Mesenchymal stem cell (in vitro differentiated cells and primary cell): ENCODE results near the gene ORM1.
A peak's percentile ranks its signal among the peaks of the same experiment; 100 is the strongest.

Experiments
- DNase-seq: peaks from one replicate; pipeline ENCODE4 v3.0.0-alpha.2; 2013
- H2AFZ ChIP-seq: one replicate; pipeline ENCODE4 v1.6.1; 2013; ENCODE audit warnings: low read depth, mild to moderate bottlenecking, control low read depth, inconsistent platforms, low read length, moderate library complexity
- H2AK5ac ChIP-seq: 2 replicates; pipeline ENCODE4 v1.6.1; 2013; ENCODE audit warnings: low read length, moderate library complexity, mild to moderate bottlenecking, inconsistent platforms; ENCODE audit not compliant: severe bottlenecking
- H2BK120ac ChIP-seq: one replicate; pipeline ENCODE4 v1.6.1; 2013; ENCODE audit warnings: low read depth, mild to moderate bottlenecking, inconsistent platforms, low read length, moderate library complexity
- H2BK12ac ChIP-seq, 2 experiments: one replicate each; pipeline ENCODE4 v1.6.1; 2013; ENCODE audit warnings: inconsistent platforms in 2 of 2, low read length in 2 of 2, mild to moderate bottlenecking in 2 of 2, moderate library complexity in 2 of 2, control low read depth in 1 of 2
- H2BK15ac ChIP-seq: one replicate; pipeline ENCODE4 v1.6.1; 2013; ENCODE audit warnings: mild to moderate bottlenecking, low read depth, inconsistent platforms; ENCODE audit not compliant: poor library complexity, severe bottlenecking
- H2BK5ac ChIP-seq: 2 replicates; pipeline ENCODE4 v1.6.1; 2013; ENCODE audit warnings: low read depth, mild to moderate bottlenecking, low read length, control low read depth, inconsistent platforms; ENCODE audit not compliant: poor library complexity, severe bottlenecking
- H3K14ac ChIP-seq, 2 experiments: one replicate each; pipeline ENCODE4 v1.6.1; 2013; ENCODE audit warnings: inconsistent platforms in 2 of 2, low read length in 2 of 2, control low read depth in 1 of 2, mild to moderate bottlenecking in 1 of 2, moderate library complexity in 1 of 2
- H3K18ac ChIP-seq, 2 experiments: one replicate each; pipeline ENCODE4 v1.6.1; 2013; ENCODE audit warnings: inconsistent platforms in 2 of 2, low read length in 2 of 2, control low read depth in 1 of 2, low read depth in 1 of 2, mild to moderate bottlenecking in 1 of 2
- H3K23ac ChIP-seq, 2 experiments: one replicate each; pipeline ENCODE4 v1.6.1; 2013; ENCODE audit warnings: inconsistent platforms in 2 of 2, low read length in 2 of 2, mild to moderate bottlenecking in 2 of 2, moderate library complexity in 2 of 2, control low read depth in 1 of 2
- H3K27ac ChIP-seq: 2 replicates; pipeline ENCODE4 v1.5.1; 2013; ENCODE audit warnings: mild to moderate bottlenecking, moderate library complexity, low read length, control low read depth, inconsistent platforms; ENCODE audit not compliant: poor library complexity, severe bottlenecking
- H3K27me3 ChIP-seq, 2 experiments: 2 replicates each; pipeline versions ENCODE4 v1.6.1 to v1.7.0; 2013; ENCODE audit warnings: low read length in 2 of 2, mild to moderate bottlenecking in 2 of 2, moderate library complexity in 2 of 2, control low read depth in 1 of 2, inconsistent platforms in 1 of 2; ENCODE audit not compliant: control insufficient read depth in 1 of 2, insufficient read depth in 1 of 2
- H3K36me3 ChIP-seq, 2 experiments: 2 replicates each; pipeline versions ENCODE4 v1.6.1 to v1.7.0; 2013; ENCODE audit warnings: low read length in 2 of 2, control low read depth in 1 of 2, inconsistent platforms in 1 of 2, low read depth in 1 of 2, mild to moderate bottlenecking in 1 of 2; ENCODE audit not compliant: insufficient read depth in 2 of 2, control insufficient read depth in 1 of 2
- H3K4ac ChIP-seq, 2 experiments: one replicate each; pipeline ENCODE4 v1.6.1; 2013; ENCODE audit warnings: inconsistent platforms in 2 of 2, low read length in 2 of 2, mild to moderate bottlenecking in 2 of 2, moderate library complexity in 2 of 2, control low read depth in 1 of 2, low read depth in 1 of 2
- H3K4me1 ChIP-seq: 2 replicates; pipeline ENCODE4 v1.6.1; 2013; ENCODE audit warnings: low read depth, low read length, control low read depth; ENCODE audit not compliant: control insufficient read depth, insufficient read depth
- H3K4me2 ChIP-seq: 2 replicates; pipeline ENCODE4 v1.6.1; 2013; ENCODE audit warnings: low read length, mild to moderate bottlenecking, inconsistent platforms; ENCODE audit not compliant: poor library complexity, severe bottlenecking
- H3K4me3 ChIP-seq, 2 experiments: 2 replicates each; pipeline versions ENCODE4 v1.5.1 to v1.7.0; 2013; ENCODE audit warnings: low read length in 2 of 2, mild to moderate bottlenecking in 2 of 2, control low read depth in 1 of 2, low read depth in 1 of 2; ENCODE audit not compliant: insufficient read depth in 1 of 2
- H3K79me1 ChIP-seq: replicated peaks from 2 replicates; pipeline ENCODE4 v1.6.1; 2013; ENCODE audit warnings: mild to moderate bottlenecking, control low read depth, low read length, inconsistent platforms; ENCODE audit not compliant: poor library complexity, severe bottlenecking
- H3K9ac ChIP-seq: 2 replicates; pipeline ENCODE4 v1.7.0; 2013; ENCODE audit warnings: mild to moderate bottlenecking, low read length, moderate library complexity
- H3K9me3 ChIP-seq: 2 replicates; pipeline ENCODE4 v1.7.0; 2013; ENCODE audit warnings: mild to moderate bottlenecking, low read length; ENCODE audit not compliant: control insufficient read depth
- H4K8ac ChIP-seq: one replicate; pipeline ENCODE4 v1.6.1; 2013; ENCODE audit warnings: inconsistent platforms, mild to moderate bottlenecking, low read length, moderate library complexity
- H4K91ac ChIP-seq: one replicate; pipeline ENCODE4 v1.6.1; 2013; ENCODE audit warnings: mild to moderate bottlenecking, low read length, inconsistent platforms
- WGBS: methylation state at CpG from one replicate; pipeline ENCODE4 v1.1.7; 2013; ENCODE audit warnings: mixed read lengths; 5-methylcytosine and 5-hydroxymethylcytosine counted together

Gene ORM1

DNA sequence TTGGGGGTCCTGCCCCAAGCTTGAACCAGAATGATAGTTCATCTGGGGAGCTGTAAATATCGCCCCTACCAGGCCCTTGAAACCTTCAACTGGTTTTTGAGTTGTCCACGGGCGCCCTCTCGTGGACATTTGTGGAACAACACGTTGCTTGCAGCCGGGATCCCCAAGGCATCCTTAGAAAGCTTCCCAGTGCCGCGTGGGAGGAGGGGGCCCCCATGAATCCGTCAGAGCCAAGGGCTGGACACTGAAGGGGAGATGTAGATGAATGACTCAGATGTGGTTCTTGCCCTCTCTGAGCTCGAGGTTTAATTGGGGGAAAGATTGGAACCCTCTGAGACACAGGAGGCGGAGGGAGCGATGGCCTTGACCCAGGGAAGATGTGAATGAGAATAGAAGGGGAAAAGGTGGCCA lies 31.8 kb upstream of the ORM1 start:
- Histone ChIP-seq H2AK5ac (peak overlapping the region; percentile 95), H3K4ac (no peak overlapping the region), H2BK5ac (no peak overlapping the region), H2BK15ac (no peak overlapping the region), H2BK12ac (no peak overlapping the region), H3K4me3 (no peak overlapping the region), H4K91ac (no peak overlapping the region), H3K27me3 (no peaks in the 10 kb centered on the region), H3K9ac (no peak overlapping the region), H2AFZ (no peak overlapping the region), H2BK120ac (no peak overlapping the region), H3K36me3 (peaks cover 21 to 40% of the 10 kb centered on the region in 2 experiments), H3K27ac (no peak overlapping the region), H3K18ac (no peak overlapping the region), H3K23ac (no peak overlapping the region), H3K79me1 (peaks cover 7% of the 10 kb centered on the region), H3K9me3 (peaks cover 13% of the 10 kb centered on the region), H3K14ac (no peak overlapping the region), H3K4me2 (no peak overlapping the region), H4K8ac (no peak overlapping the region), H3K4me1 (peaks cover 41% of the 10 kb centered on the region)
- 19% methylated on average over 12 of the region's 12 CpGs for WGBS
- DNase-seq = peak; percentile 75

DNA sequence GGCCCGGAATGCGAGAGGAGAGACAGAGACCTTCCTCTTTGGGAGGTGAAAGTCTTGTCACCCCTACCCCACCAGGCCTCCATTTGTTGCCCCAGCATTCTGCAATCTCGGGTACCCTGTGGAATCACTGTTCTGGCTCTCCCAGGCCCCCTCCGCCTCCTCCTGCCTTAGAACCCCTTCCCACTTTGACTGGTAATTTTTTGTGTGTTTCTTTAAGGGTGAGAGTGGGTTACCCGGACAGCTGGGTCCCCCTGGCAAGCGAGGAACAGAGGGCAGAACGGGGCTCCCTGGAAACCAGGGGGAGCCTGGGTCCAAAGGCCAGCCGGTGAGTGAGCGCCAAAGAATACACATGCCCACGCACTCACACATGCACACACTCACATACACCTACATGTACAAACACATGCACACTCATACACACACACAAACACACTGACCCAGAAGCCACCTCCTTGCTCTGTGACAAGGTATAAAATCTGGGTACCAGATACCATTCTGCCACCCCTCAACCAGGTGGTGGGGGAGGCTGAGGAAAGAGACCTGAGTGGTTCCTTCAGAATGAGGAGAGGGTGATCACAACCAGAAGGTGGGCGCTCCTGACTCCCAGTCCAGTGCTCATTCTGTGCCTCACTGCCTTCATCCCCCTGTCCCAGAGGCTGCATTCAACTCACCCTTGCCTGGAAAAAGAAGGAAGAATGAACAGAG lies 30.9 kb upstream of the ORM1 start:
- Histone ChIP-seq H3K14ac (no peak overlapping the region), H3K4me3 (no peak overlapping the region), H3K4me1 (peaks cover 33% of the 10 kb centered on the region), H3K18ac (no peak overlapping the region), H4K8ac (no peak overlapping the region), H2AK5ac (no peak overlapping the region), H3K9me3 (peaks cover 13% of the 10 kb centered on the region), H2BK15ac (no peak overlapping the region), H3K79me1 (peaks cover 4% of the 10 kb centered on the region), H3K27me3 (no peaks in the 10 kb centered on the region), H3K4me2 (no peak overlapping the region), H2BK5ac (no peak overlapping the region), H3K36me3 (peaks cover 27 to 36% of the 10 kb centered on the region in 2 experiments), H3K27ac (no peak overlapping the region), H3K4ac (no peak overlapping the region), H2AFZ (no peak overlapping the region), H3K9ac (no peak overlapping the region), H2BK12ac (no peak overlapping the region), H4K91ac (no peak overlapping the region), H2BK120ac (no peak overlapping the region), H3K23ac (no peak overlapping the region)
- WGBS = 94% methylated on average over 6 of the region's 11 CpGs
- no peak for DNase-seq

DNA sequence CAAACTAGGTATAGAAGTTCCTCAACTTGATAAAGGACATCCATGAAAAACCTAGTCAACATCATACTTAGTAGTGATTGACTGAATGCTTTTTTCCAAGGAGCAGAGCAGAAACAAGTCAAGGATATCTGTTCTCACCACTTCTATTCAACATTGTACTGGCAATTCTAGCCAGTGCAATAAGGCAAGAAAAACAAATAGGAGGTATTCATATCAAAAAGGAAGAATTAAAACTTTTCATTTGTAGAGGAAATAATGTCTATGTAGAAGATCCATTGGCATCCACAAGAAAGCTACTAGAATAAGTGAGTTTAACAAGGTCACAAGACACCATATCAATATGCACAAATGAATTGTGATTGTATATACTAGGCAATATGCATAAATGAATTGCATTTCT lies 28.2 kb upstream of the ORM1 start:
- Histone ChIP-seq H3K4me2 (no peak overlapping the region), H2AK5ac (no peak overlapping the region), H4K91ac (no peak overlapping the region), H2BK120ac (no peak overlapping the region), H3K9ac (no peak overlapping the region), H4K8ac (no peak overlapping the region), H3K27ac (no peak overlapping the region), H3K14ac (no peak overlapping the region), H3K36me3 (peaks cover 27 to 29% of the 10 kb centered on the region in 2 experiments), H3K4me1 (peaks cover 9% of the 10 kb centered on the region), H3K4ac (no peak overlapping the region), H2BK15ac (no peak overlapping the region), H3K18ac (no peak overlapping the region), H3K23ac (no peak overlapping the region), H3K79me1 (no peaks in the 10 kb centered on the region), H3K27me3 (no peaks in the 10 kb centered on the region), H2BK5ac (no peak overlapping the region), H3K4me3 (peak overlapping the region in 1 of 2 experiments; percentile 31), H3K9me3 (peaks cover 13% of the 10 kb centered on the region), H2BK12ac (no peak overlapping the region), H2AFZ (no peak overlapping the region)
- no peak for DNase-seq

DNA sequence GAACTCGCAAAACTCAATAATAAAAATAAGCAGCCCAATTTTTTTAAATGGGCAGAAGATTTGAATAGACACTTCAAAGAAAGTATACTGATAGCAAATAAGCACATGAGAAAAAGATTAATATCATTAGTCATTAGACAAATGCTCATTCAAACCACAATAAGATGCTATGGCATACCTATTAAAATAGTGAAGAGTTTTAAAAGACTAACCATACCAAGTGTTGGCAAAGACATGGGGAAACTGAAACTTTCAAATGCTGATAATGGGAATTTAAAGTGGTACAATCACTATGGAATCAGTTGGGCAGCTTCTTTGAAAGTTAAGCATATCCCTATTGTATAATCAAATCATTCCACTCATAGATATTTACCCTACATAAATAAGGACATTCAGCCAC lies 26.6 kb upstream of the ORM1 start:
- Histone ChIP-seq H3K4ac (no peak overlapping the region), H2AFZ (no peak overlapping the region), H2BK5ac (no peak overlapping the region), H2BK15ac (no peak overlapping the region), H3K79me1 (no peaks in the 10 kb centered on the region), H3K23ac (no peak overlapping the region), H3K14ac (no peak overlapping the region), H2AK5ac (no peak overlapping the region), H3K36me3 (peaks cover 34 to 37% of the 10 kb centered on the region in 2 experiments), H3K9me3 (peaks cover 13% of the 10 kb centered on the region), H3K9ac (no peak overlapping the region), H2BK120ac (no peak overlapping the region), H3K4me2 (no peak overlapping the region), H3K18ac (no peak overlapping the region), H3K27me3 (no peaks in the 10 kb centered on the region), H3K4me3 (no peak overlapping the region), H4K8ac (no peak overlapping the region), H3K27ac (no peak overlapping the region), H3K4me1 (no peaks in the 10 kb centered on the region), H2BK12ac (no peak overlapping the region), H4K91ac (no peak overlapping the region)
- no peak for DNase-seq
- WGBS = no CpG with 5 or more reads among the region's 1 CpG
